ENCODE measurements around the gene BCKDHB.

The BCKDHB gene

DNA sequence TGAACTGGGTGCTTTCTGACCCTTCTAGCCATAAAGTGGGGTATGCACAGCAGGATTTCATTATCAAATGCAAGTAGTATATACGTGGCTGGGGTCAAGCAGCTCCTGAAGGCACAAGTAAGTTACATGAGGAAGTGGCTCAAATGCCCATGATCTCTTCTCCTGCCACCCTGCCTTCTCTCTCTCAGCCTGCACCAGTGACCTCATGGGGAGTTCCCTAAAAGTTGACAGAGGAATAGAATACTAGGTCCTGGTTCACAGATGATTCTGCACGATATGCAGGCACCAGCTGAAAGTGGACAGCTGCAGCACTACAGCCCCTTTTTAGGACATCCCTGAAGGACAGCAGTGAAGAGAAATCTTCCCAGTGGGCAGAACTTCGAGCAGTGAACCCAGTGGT, 282.0 kb downstream of the BCKDHB start:
- Histone ChIP-seq H3K36me3 (ENCODE audit: control insufficient read depth in 2 of 2, insufficient read depth in 2 of 2, low read length in 2 of 2) (no peaks in the 10 kb centered on the region), H3K27ac (ENCODE audit: low read depth in 2 of 2, low read length in 2 of 2) (no peak overlapping the region), H3K9ac (ENCODE audit: low read depth in 1 of 2, low read length in 2 of 2) (no peak overlapping the region), H3K4me1 (ENCODE audit: control insufficient read depth in 2 of 2, insufficient read depth in 2 of 2, low read length in 2 of 2) (no peaks in the 10 kb centered on the region), H3K4me3 (ENCODE audit: low read length in 2 of 2) (no peak overlapping the region), H3K27me3 (ENCODE audit: control insufficient read depth in 2 of 2, insufficient read depth in 2 of 2, low read length in 2 of 2) (no peaks in the 10 kb centered on the region), H3K9me3 (ENCODE audit: control insufficient read depth in 2 of 2, low read length in 2 of 2) (no peaks in the 10 kb centered on the region)
